G401.6 (cell line): ENCODE measurements around the gene AR.

ENCODE experiments used
- FAIRE-seq: peaks from 2 replicates; lab custom pipeline; 2012; peaks lifted over from hg19 to GRCh38; lab: Jason Lieb, UNC

Gene AR

DNA sequence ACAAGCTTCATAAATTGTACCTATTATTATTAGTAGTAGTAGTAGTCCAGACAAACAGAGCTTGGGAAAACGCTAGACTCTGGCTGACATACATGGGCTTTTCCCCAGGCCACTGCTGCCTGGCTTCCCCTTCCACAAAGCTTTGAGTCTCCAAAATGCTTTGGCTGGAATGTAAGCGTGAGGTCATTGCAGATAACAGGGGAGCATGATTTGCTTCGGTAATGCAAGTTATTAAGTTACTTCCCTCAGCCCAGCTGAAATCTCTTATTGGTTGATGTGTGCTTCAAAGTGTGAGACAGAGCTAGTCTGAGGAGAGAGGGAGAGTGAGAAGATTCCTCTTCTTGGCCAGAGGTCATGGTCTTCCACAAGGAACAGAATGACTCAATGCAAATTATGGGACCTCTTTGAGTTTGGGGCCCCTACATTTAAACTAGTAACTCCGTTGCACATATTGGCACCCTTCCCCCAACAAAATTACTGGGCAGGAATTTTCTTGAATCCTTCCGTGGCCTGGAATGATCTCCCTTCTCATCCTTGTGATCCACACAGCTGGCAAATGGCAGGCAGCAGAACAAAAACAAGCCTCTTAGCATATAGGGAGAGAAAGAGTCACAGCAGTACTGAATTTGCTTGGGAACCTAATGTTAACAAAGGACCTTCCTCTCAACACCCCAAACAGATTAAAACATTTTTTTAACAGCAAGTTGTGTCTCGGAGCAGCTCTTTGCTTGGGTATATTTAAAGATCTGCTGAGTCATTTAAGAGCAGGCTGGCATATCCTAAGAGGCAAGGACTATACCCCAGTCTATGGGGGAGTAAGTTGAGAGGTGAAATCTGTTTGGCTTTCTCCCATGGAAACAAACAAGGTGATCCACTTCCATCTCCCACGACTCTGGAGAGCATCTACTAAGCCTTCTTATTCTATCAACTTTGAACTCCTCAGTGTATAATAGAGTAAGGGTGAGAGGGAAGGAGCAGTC lies 19.9 kb downstream of the AR start:
- no peak for FAIRE-seq

DNA sequence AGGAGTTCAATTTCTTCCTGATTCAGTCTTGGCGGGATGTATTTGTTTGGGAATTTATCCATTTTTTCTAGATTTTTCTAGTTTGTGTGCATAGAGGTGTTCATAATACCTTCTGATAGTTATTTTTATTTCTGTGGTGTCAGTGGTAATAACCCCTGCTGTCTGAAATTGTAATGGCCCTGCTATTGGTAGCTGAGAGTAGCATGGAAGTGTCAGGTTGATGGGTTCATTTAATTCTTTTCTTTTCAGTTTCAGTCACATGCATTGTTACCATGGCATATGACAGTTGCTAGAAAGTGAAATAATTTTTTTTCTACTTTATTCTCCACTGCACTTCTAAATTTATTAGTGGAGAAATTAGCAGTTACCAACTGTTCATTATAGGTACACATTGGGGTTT lies 20.7 kb downstream of the AR start:
- FAIRE-seq: no peak

DNA sequence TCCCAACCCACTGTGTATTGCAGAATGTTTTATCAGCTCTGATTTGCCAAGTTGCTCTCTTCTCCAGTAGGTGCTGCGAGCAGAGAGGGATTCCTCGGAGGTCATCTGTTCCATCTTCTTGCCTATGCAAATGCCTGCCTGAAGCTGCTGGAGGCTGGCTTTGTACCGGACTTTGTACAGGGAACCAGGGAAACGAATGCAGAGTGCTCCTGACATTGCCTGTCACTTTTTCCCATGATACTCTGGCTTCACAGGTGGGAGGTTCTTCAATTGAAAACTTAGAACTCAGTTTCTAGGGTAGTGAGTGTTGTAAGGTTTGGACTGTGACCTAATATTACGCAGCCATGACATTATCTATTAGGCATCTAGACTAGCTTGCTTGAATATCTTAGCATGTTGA lies 24.9 kb downstream of the AR start:
- no peak for FAIRE-seq

DNA sequence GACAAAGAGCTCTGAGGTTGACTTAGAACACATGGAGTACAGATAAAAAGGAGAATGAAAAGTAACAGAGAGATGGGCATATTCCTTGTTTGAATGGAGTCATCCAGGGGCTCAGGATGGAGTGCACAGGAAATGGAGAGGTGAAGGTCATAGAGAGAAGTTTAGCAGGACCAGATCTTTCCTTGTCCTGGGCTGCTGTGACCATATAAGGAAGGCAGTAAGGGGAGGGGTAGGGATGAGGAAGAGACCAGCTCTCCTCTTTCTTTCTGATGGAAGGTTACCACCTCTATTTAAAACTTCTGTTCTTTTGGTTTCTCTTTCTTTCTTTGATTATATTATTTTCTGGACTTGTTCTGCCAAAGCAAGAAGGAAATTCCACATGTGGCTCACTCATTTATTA lies 27.0 kb downstream of the AR start:
- no peak for FAIRE-seq

DNA sequence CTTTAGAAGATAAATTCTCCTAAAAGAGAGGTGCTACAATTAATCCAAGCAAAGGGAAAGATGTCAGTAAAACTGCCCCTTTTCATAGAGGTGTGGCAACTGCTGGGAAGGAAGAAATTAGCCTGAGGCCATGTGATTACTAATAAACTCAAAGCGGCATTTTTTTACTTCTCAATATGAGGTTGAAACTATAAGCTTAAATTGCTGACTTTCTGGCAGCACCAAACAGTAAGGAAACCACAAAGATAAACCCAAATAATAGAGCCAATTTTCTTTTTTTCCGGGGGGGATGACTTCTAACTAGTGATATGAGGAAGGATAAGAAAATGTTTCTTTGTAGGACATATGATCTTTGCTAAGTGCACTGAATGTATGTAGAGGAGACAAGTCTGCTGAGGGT lies 30.9 kb downstream of the AR start:
- FAIRE-seq: no peak

DNA sequence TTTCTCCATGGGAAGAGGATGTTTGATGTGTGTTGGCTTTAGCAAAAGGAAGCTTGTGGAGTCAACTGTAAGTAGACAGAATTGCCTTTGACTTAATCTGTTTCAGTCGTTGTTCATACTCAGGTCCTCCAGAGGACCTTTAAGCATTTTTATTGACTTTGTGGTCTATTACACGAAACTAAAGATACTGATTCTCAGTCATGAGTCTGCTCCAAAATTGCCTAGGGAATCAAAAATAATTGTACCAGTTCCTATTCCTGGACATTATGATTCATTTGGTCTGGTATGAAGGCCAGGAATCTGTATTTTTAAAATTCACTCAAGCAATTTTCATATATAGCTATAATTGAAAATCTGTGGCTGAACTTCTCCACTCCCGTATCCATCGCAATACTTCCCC lies 38.6 kb downstream of the AR start:
- no peak for FAIRE-seq

DNA sequence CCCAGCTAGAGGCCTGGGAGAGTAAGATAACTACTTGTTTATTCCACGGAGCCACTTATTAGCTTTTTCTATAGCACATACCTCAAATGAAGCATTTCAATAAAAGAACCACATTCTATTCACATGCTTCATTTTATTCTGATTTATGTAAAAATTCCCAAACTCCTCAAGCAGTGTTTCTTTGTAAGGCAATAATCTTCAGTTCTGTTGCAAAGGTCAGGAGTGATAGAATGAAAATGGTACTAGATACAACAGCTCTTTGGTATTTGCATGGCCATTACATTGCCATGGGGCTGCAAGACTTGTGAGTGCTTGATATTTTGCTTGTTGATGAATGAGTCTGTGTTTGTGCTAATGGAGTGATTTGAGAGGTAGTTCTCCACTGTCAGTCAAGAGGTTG lies 39.4 kb downstream of the AR start:
- no peak for FAIRE-seq

DNA sequence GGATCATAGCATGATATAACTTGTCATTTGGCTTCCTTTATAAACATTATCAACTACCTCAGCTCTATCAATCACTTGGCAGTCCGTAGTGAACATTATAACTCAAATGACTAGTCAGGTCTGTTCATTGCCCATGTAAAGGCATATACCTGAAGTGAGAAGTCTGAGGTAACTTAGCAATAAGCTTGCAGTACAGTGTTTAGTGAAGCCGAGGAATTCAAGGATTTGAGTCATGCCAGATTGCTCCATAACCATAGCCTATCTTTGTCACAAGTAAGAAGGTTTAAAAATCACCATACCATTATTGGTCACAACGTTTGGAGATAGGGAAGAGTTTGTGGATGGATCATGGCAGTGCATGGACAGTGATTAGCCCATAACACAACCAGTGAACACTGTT lies 41.6 kb downstream of the AR start:
- FAIRE-seq: no peak

DNA sequence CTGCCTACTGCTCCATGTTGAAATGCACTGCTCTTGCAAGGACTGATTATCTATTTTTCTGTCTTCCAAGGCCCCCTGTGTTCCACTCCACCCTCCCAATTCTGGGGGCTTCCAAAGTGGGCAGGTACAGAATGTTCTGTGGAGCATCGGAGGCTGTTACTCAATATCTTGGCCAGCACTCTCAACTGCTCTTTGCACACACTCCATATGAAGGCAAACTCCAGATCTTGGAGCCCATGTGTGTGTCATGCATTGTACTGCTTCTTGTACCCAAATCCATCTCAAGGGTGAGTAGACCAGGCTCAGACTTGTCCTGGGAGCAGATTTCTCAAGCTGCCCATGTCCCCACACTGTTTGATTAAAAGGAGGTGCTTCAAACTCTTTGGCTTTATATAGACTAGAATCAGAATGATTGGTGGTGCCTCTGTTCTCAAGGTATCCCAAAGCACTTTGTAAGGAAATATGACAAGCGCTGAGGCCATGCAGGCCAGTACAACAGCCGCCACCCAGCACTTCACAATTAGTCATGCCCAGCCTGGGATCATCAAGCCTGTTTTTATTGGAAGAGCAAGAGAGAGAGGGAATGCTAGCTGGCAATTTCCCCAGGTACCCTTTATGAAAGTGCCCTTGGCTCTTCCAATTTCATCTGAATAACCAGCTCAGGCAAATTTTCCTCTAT lies 44.3 kb downstream of the AR start:
- no peak for FAIRE-seq

DNA sequence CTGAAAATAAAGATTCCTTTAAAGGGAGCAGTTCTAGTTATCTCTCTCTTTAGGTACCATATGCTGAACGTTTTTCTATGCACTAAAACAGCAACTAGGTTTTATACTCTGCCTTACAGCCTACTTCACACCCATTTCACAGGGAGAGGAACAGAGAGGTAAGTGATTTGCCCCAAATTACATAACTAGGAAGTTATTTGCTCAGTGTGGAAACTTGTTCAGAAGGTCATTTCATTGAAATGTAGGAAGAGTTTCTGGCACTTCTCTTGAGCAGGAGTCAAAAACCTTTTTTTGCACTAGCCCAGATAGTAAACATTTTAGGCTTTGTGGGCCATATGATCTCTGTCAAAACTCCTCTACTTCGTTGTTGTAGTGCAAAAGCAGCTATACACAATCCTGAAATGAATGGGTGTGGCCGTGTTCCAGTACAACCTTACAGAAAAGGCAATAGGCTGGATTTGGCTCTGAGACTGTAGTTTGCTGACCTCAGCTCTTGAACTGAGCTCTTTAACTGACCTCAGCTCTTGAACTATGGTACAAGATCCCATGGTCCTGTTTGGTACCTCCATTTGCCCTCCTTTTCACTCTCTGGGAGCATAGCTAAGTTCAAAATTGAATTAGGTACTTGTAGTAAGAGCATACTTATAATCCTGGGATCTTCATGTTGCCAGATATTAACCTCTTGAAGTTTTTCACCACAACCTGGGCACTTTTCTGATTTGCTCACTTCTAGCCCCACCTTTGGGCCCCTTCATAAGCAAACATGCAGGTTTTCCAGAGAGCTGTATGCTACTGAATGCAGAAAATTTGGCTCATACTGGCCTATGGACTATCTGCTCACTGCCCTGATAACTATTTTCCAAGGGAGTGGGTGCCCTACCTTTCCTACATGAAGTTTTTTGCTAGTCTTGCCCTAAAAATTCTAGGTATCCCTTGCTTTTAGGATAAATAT lies 53.3 kb downstream of the AR start:
- FAIRE-seq: no peak

DNA sequence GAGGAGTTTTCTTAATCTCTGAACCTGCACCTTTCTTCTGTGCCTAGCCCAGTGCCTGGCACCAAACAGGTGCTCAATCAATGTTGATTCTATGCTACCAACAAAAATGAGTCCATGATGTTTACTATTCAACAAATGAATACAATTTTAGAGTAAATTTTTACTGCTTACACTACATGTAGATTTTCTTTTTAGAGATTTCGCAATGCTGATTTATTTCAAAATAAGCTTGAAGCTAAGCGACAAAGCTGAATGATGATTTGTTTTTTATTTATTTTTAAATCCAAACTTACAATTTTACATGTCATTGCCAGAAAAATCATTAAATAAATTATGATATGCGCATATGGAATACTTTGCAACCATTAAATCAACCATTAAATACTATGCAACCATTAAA lies 55.7 kb downstream of the AR start:
- FAIRE-seq: no peak

DNA sequence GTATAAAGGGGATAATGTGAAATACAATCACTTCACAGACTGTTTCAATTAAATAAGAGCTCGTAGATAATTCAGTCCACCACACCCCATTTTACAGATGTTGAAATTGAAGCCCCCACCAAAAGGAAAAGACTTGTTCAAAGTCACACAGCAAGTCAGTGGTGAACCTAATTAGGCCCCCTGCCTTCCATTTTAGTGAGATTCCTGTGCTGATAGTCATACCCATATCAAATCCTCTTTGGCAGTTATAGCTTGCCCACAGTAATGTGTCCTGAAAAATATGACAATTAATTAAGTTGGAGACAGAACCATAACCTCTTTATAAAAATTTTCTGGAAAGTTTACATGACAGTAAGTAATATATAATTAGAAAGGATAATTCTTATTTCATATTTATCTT lies 58.0 kb downstream of the AR start:
- no peak for FAIRE-seq

DNA sequence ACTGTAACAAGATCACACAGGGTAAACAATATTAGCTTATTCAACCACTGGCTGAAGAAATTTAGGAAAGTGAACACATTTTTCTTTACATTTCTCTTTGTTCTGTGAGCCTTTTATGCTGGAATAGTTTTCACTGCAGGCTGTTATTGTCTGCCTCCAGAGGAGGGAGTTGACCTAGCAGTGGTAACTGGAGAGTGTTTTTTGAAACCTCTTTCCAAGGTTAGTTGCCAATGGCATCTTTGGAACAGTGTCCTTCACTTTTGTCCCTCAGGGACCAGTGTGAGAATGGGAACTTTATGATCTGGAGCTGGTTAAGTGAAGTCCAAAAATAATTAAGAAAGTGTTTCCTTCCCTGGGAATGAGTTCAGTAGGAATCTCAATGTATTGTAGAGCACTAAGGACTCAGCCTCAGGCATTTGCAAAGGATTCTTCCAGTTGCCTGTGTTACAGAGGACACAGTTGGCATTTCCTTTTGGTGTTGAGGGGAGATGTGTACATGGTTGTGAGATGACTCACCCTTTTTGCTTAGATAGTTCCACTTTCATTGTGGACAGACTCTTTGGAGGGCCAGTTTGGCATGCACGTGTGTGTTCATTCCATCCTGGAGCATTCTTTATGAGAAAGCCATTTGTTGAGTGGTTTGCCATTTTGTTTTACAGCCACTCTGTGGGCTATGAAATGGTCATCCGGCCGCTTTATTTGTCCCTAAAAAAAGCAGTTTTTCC lies 61.3 kb downstream of the AR start:
- no peak for FAIRE-seq

DNA sequence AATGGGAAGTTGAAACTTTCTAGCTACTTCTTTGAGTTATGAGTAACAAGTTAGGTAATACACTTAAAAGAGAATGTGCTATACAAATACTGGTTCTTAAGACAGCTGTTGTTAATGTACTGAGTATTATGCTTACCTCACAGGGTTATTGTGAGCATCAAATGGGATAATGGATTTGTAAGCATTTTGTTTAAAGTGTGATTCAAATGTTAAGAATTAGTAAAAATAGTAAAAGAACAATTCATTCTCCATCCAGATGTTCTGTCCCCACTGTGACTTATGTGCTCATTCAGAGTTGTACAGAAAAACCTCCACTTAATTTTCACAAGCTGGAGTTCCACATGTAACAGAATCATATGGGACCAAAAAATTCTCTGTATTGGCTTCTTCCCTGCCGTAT lies 63.6 kb downstream of the AR start:
- no peak for FAIRE-seq

DNA sequence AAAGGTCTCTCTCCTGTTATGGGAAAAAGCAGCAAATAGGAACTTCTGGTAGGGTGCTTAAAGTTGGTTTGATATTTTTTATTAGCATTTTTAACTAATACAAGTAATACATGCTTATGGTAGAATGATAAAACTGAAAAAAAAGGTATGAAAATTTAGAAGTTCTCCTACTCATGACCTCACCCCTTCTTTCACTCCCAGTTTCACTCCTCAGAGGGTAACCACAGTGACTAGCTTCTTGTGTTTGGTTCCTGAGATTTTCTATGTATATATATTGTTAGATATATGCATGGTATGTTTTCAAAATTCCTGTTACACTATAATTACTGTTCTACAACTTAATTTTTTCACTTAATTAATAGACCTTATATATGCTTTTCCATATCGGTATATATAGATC lies 66.5 kb downstream of the AR start:
- FAIRE-seq: no peak

DNA sequence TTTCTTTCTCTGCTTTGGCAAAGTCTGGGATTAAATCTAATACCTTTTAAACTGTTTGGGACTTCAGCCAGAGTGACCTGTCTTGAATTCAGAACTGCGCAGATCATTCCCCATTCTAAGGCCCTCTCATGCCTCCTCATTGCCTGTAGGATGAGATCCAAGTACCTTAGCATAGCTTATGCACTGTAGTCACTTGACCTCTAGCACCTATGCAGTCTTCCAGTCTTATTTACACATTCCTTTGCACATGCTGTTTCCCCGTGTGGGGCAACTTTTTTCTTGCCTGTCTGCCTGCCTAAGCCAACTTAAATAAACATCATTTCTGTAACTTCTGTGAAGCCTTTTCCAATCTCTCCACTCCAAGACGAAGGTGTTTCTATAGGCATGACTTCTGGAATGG lies 68.4 kb downstream of the AR start:
- no peak for FAIRE-seq

DNA sequence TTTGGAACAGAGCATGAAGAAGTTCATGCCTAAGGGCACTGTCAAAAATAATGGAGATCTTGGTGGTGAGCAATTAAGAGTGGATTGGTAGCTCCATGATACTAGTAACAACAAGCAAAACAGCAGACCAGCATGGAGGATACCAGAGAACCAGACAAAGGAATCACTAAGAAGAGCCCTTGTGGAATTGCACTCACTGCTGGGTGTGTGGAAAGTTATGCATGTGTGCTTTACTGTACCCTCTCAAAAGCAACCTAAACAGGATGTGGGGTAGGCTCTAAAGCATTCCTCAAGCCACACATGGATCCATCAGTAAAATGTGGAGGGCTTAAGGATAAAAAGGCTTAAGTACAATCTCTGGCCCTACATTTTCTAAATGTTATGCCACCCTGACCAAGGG lies 69.5 kb downstream of the AR start:
- FAIRE-seq: no peak

DNA sequence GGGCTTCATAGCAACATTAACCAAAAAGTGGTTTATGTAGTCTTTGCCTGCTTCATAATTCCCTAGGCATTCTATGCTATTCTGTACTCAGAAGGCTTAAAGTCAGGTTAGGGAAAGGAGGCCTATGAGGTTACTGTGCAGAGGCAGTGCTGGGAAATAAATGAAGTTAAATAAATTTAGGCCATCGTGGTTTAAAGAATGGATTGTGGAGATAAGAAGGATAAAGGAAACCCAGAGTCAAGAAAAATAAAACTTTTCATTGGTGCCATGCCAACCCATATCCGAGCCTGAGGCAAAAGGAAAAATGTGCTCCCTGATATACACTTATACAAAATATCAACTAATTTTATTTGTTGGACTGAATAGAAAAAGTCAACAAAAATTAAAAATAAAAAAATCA lies 70.2 kb downstream of the AR start:
- FAIRE-seq: no peak

DNA sequence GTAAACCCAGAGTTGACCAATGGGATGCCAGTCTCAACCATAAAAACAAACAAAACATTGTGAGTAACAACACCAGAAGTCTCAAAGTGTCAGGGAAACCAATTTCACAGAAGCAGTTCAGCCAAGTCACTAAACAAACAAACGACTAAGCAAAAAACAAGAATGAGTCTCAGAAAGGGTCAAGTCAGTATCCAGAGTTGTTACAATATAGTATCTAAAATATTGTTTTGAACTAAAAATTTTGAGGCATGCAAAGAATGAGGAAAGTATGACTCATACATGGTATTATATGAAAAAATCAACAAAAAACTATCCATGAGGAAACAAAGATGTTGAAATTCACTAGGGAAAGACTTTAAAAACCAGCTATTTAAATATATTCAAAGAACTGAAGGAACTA lies 70.6 kb downstream of the AR start:
- FAIRE-seq: no peak

DNA sequence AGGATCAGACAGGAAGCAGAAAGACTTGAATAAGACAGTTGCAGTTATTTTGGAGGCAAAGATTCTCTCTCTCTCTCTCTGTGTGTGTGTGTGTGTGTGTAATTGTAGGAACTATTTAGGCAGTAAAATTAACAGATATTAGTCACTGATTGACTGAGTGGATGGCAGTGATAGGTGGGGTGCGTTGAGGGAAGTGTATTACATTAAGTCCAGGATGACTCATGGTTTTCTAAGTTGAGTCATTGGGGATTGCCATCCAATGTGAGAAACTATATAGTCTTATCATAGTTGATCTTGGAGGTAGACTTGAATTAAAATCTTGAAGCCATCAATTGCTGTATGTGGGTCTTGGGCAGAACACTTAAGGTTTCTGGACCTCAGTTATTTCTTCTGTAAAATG lies 75.4 kb downstream of the AR start:
- no peak for FAIRE-seq

DNA sequence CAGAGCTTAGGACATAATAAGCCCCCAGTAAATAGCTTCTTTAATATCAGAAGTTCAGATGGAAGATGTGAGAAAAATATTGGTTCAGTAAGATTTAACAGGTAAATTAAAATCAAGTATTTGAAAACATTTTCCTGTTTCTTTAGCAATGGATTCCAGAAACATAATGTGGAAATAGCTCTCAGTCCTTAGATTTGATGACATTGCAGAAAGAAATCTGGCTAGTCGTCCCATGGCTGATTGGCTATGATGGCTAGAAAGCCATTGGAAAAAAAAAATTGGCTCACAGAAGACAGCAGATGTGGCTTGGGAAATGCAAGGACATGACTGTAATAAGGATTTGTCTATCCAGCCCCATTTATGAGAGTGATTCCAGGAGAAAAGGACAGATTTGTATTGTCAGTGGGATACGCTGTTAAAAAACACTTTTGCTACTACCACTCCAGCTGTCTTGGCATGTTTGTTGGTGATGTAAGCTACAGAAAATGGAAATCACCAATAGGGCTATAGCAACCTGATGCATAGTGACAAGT lies 78.3 kb downstream of the AR start:
- FAIRE-seq: no peak

DNA sequence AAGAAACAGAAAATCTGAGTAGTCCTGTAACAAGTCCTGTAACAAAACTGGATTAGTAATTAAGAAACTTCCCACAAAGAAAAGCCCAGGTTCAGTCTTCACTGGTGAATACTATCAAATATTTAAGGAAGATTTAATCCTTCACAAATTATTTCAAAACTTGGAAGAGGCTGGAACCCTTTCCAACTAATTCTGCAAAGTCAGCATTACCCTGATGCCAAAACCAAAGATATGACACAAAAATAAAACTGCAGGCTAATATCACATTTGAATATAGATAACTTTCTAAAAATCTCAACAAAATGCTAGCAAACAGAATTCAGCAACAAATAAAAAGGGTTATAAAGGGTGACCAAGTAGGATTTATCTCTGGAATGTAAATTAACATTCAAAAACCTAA lies 80.5 kb downstream of the AR start:
- FAIRE-seq: no peak
